Gastrocnemius medialis (tissue), 4 donors: ENCODE data around the gene VPS26B.

ENCODE experiments used
- POLR2A ChIP-seq, 2 donors: fragments of 450-650 bp; IDR thresholded peaks; one replicate each; pipeline ENCODE4 v1.6.1; 2017; ENCODE audit warnings: antibody characterized with exemption in 2 of 2, mild to moderate bottlenecking in 2 of 2, moderate library complexity in 2 of 2
- TF ChIP-seq, protein P1 (sequence below), 5 experiments: fragments of 450-650 bp in 3 of 5; fragments of 200-600 bp in 2 of 5; sonication (generic) in 2 of 5; IDR thresholded peaks in 4 of 5; conservative IDR thresholded peaks in 1 of 5; 1 replicate in 4 of 5; 2 replicates in 1 of 5; pipeline ENCODE4 v1.5.1; 2016 to 2019; ENCODE audit warnings: antibody characterized with exemption in 5 of 5, mild to moderate bottlenecking in 3 of 5, moderate library complexity in 3 of 5

- TF ChIP-seq, protein P1, sequence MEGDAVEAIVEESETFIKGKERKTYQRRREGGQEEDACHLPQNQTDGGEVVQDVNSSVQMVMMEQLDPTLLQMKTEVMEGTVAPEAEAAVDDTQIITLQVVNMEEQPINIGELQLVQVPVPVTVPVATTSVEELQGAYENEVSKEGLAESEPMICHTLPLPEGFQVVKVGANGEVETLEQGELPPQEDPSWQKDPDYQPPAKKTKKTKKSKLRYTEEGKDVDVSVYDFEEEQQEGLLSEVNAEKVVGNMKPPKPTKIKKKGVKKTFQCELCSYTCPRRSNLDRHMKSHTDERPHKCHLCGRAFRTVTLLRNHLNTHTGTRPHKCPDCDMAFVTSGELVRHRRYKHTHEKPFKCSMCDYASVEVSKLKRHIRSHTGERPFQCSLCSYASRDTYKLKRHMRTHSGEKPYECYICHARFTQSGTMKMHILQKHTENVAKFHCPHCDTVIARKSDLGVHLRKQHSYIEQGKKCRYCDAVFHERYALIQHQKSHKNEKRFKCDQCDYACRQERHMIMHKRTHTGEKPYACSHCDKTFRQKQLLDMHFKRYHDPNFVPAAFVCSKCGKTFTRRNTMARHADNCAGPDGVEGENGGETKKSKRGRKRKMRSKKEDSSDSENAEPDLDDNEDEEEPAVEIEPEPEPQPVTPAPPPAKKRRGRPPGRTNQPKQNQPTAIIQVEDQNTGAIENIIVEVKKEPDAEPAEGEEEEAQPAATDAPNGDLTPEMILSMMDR (IDR thresholded peaks at IDR 0.05 in 4 of 5, conservative IDR thresholded peaks at IDR 0.05 in 1 of 5), result no peak
- no peak for TF ChIP-seq POLR2A (IDR thresholded peaks at IDR 0.05)
These were observed 9.3 kb downstream of the VPS26B start for GRCh38 chr11:134233729-134234179.
